Measurements from ENCODE around the gene PEA15. TPM values are rescaled to one million over a fixed set of nuclear protein-coding genes. Genes with fewer than 3 reads are reported as not detected.

The PEA15 gene
- total RNA-seq, 3 donors from 2014 or later: 69.8 to 128 (median 127) TPM

DNA sequence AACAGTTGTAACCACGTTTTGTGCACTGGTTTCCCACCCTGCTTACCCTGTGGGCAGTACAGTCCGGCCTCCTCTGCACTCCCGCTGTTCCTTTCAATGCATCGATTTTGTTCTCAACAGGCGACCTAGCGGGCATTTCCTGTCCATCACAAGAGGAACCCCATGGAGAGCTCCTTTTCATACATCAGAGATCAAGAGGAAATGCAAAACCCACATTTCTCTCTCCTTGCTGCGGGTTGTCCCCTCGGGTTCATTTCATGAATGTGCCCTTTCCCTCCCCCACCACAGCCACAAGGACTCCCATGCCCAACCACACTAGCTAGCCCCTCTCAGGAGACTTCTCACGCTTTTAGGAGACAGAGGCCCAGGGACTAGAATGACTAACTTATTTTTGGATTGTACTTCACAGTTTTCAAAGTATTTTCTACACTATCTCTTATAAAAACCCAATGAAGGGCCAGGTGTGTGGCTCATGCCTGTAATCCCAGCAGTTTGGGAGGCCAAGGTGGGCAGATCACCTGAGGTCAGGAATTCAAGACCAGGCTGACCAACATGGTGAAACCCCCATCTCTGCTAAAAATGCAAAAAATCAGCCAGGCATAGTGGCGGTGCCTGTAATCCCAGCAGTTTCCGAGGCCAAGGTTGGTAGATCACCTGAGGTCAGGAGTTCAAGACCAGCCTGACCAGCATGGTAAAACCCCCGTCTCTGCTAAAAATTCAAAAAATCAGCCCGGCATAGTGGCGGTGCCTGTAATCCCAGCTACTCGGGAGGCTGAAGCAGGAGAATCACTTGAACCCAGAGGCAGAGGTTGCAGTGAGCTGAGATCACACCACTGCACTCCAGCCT lies 35.4 kb upstream of the PEA15 start:
- no peaks in the 10 kb centered on the region for H3K4me1 ChIP-seq
- no peaks in the 10 kb centered on the region for H3K36me3 ChIP-seq
- H3K27me3 ChIP-seq: no peaks in the 10 kb centered on the region
- DNase-seq (ENCODE audit: low spot score in 2 of 2): no peak
- no peak overlapping the region for H3K4me3 ChIP-seq
- no peak overlapping the region for H3K27ac ChIP-seq
- no peak for TF ChIP-seq POLR2A (IDR thresholded peaks at IDR 0.05)
- TF ChIP-seq, protein P1, sequence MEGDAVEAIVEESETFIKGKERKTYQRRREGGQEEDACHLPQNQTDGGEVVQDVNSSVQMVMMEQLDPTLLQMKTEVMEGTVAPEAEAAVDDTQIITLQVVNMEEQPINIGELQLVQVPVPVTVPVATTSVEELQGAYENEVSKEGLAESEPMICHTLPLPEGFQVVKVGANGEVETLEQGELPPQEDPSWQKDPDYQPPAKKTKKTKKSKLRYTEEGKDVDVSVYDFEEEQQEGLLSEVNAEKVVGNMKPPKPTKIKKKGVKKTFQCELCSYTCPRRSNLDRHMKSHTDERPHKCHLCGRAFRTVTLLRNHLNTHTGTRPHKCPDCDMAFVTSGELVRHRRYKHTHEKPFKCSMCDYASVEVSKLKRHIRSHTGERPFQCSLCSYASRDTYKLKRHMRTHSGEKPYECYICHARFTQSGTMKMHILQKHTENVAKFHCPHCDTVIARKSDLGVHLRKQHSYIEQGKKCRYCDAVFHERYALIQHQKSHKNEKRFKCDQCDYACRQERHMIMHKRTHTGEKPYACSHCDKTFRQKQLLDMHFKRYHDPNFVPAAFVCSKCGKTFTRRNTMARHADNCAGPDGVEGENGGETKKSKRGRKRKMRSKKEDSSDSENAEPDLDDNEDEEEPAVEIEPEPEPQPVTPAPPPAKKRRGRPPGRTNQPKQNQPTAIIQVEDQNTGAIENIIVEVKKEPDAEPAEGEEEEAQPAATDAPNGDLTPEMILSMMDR (IDR thresholded peaks at IDR 0.05): no peak
- TF ChIP-seq POLR2AphosphoS5 (IDR thresholded peaks at IDR 0.05): no peak
- intact Hi-C loops (cut with DNase I; ENCODE audit: low total_unique reads): no loop called here
- no peaks in the 10 kb centered on the region for H3K9me3 ChIP-seq

DNA sequence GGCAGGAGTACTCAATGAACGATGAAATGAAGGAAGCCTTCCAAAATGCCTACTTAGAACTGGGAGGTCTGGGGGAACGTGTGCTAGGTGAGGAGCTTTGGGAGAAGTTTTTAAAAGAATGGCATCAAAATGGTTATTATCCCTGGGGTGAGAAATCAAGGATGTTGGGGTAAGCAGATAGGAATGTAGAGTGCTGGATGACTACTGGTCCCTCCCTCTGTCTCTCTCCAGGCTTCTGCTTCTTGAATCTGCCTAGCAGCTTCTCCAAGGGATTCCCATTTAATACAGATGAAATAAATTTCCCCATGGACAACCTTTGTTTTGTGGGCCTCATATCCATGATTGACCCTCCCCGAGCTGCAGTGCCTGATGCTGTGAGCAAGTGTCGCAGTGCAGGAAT lies 33.8 kb upstream of the PEA15 start:
- H3K9me3 ChIP-seq: no peaks in the 10 kb centered on the region
- DNase-seq (ENCODE audit: low spot score in 2 of 2): no peak
- no peaks in the 10 kb centered on the region for H3K27me3 ChIP-seq
- intact Hi-C loops (cut with DNase I; ENCODE audit: low total_unique reads): no loop called here
- H3K27ac ChIP-seq: no peak overlapping the region
- TF ChIP-seq POLR2A (IDR thresholded peaks at IDR 0.05) (no peak), POLR2AphosphoS5 (IDR thresholded peaks at IDR 0.05) (no peak)
- TF ChIP-seq, protein P1 (IDR thresholded peaks at IDR 0.05): no peak
- H3K4me1 ChIP-seq: no peaks in the 10 kb centered on the region
- no peaks in the 10 kb centered on the region for H3K36me3 ChIP-seq
- H3K4me3 ChIP-seq: no peak overlapping the region

GRCh38 chr1:160171980-160172379 lies 33.2 kb upstream of the PEA15 start:
- no peak overlapping the region for H3K27ac ChIP-seq
- no peaks in the 10 kb centered on the region for H3K9me3 ChIP-seq
- no peak for DNase-seq (ENCODE audit: low spot score in 2 of 2)
- TF ChIP-seq POLR2AphosphoS5 (IDR thresholded peaks at IDR 0.05): no peak
- TF ChIP-seq POLR2A (IDR thresholded peaks at IDR 0.05): no peak
- TF ChIP-seq, protein P1 (IDR thresholded peaks at IDR 0.05): no peak
- no peak overlapping the region for H3K4me3 ChIP-seq
- intact Hi-C loops (cut with DNase I; ENCODE audit: low total_unique reads): no loop called here
- no peaks in the 10 kb centered on the region for H3K27me3 ChIP-seq
- no peaks in the 10 kb centered on the region for H3K36me3 ChIP-seq
- no peaks in the 10 kb centered on the region for H3K4me1 ChIP-seq

DNA sequence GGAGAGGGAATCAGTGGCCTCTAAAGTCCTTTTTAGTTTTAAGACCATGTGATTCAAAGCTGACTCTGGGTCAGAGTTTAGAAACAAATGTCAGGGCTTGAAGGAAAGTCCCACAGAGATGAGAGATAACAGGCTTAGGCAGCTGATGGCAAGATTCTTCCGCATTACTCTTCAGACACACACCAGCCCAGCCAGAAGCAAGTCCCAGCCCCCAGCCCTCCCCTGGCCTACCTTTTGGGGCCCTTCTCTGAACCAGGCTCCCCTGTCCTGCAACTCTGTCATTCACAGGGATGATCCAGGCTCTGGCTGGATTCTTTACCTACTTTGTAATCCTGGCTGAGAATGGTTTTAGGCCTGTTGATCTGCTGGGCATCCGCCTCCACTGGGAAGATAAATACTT lies 28.0 kb upstream of the PEA15 start:
- intact Hi-C loops (cut with DNase I; ENCODE audit: low total_unique reads): no loop called here
- no peaks in the 10 kb centered on the region for H3K27me3 ChIP-seq
- H3K9me3 ChIP-seq: no peaks in the 10 kb centered on the region
- H3K4me3 ChIP-seq: no peak overlapping the region
- no peaks in the 10 kb centered on the region for H3K36me3 ChIP-seq
- H3K4me1 ChIP-seq: no peaks in the 10 kb centered on the region
- no peak overlapping the region for H3K27ac ChIP-seq
- no peak for DNase-seq (ENCODE audit: low spot score in 2 of 2)
- no peak for TF ChIP-seq POLR2AphosphoS5 (IDR thresholded peaks at IDR 0.05)
- TF ChIP-seq, protein P1 (IDR thresholded peaks at IDR 0.05): no peak
- TF ChIP-seq POLR2A (IDR thresholded peaks at IDR 0.05): no peak

GRCh38 chr1:160177667-160178066 lies 27.5 kb upstream of the PEA15 start:
- Histone ChIP-seq H3K27me3 (no peaks in the 10 kb centered on the region), H3K9me3 (no peaks in the 10 kb centered on the region), H3K4me3 (no peak overlapping the region), H3K27ac (no peak overlapping the region), H3K4me1 (no peaks in the 10 kb centered on the region), H3K36me3 (no peaks in the 10 kb centered on the region)
- DNase-seq (ENCODE audit: low spot score in 2 of 2): no peak
- intact Hi-C loops (cut with DNase I; ENCODE audit: low total_unique reads): no loop called here
- TF ChIP-seq POLR2A (IDR thresholded peaks at IDR 0.05): no peak
- TF ChIP-seq, protein P1 (IDR thresholded peaks at IDR 0.05): no peak
- no peak for TF ChIP-seq POLR2AphosphoS5 (IDR thresholded peaks at IDR 0.05)

Data from breast epithelium (tissue), 4 donors.